Activated naive CD8-positive, alpha-beta T cell treated with anti-CD3 and anti-CD28 coated beads, Interleukin-2, amount 50 U/mL, for 24 hours (primary cell): ENCODE results near the gene CABP4.
A peak's percentile ranks its signal among the peaks of the same experiment; 100 is the strongest.

Source experiments
- ATAC-seq: fragments of 150-1000 bp; cut with Tn5 transposase; one replicate; pipeline ENCODE4 v1.10.0; 2021
- DNase-seq: peaks from one replicate; pipeline ENCODE4 v3.0.0; 2021
- H3K27ac Mint-ChIP-seq: one replicate; pipeline ENCODE4 v1.8.0; 2021; ENCODE audit warnings: mild to moderate bottlenecking, mixed read lengths
- H3K27me3 Mint-ChIP-seq: one replicate; pipeline ENCODE4 v1.8.0; 2021; ENCODE audit warnings: mixed read lengths
- H3K36me3 Mint-ChIP-seq: one replicate; pipeline ENCODE4 v1.8.0; 2021; ENCODE audit warnings: low read depth, mixed read lengths
- H3K4me1 Mint-ChIP-seq: one replicate; pipeline ENCODE4 v1.8.0; 2021; ENCODE audit warnings: mixed read lengths
- H3K4me3 Mint-ChIP-seq: one replicate; pipeline ENCODE4 v1.8.0; 2021; ENCODE audit warnings: mild to moderate bottlenecking, moderate library complexity, mixed read lengths
- H3K9me3 Mint-ChIP-seq: one replicate; pipeline ENCODE4 v1.8.0; 2021; ENCODE audit warnings: mixed read lengths

CABP4 gene

GRCh38 chr11:67437809-67438157 lies 17.4 kb upstream of the CABP4 start:
- peaks cover 27% of the 10 kb centered on the region for H3K36me3 Mint-ChIP-seq
- no peak for DNase-seq
- H3K4me1 Mint-ChIP-seq, result peaks cover 66% of the 10 kb centered on the region
- ATAC-seq, result no peak
- H3K4me3 Mint-ChIP-seq, result peak overlapping the region; percentile 94
- H3K27me3 Mint-ChIP-seq, result no peaks in the 10 kb centered on the region
- peak overlapping the region; percentile 89 for H3K27ac Mint-ChIP-seq
- H3K9me3 Mint-ChIP-seq, result no peaks in the 10 kb centered on the region

GRCh38 chr11:67438158-67438902 lies 16.8 kb upstream of the CABP4 start:
- peaks cover 63% of the 10 kb centered on the region for H3K4me1 Mint-ChIP-seq
- peak; percentile 48 for ATAC-seq

GRCh38 chr11:67439321-67440228 lies 15.6 kb upstream of the CABP4 start:
- no peak for DNase-seq
- ATAC-seq, result no peak
- H3K4me1 Mint-ChIP-seq, result peaks cover 62% of the 10 kb centered on the region
- peaks cover 25% of the 10 kb centered on the region for H3K36me3 Mint-ChIP-seq
- H3K27ac Mint-ChIP-seq, result peak overlapping the region; percentile 85
- H3K27me3 Mint-ChIP-seq, result no peaks in the 10 kb centered on the region
- peak overlapping the region; percentile 94 for H3K4me3 Mint-ChIP-seq
- no peaks in the 10 kb centered on the region for H3K9me3 Mint-ChIP-seq

More at GRCh38 chr11:67438158-67438902, 16.8 kb upstream of the CABP4 start:
- Mint-ChIP-seq H3K27me3 (no peaks in the 10 kb centered on the region), H3K36me3 (peaks cover 27% of the 10 kb centered on the region), H3K27ac (peak overlapping the region; percentile 89), H3K4me3 (peak overlapping the region; percentile 94), H3K9me3 (no peaks in the 10 kb centered on the region)
- peak; percentile 85 for DNase-seq

- DNase-seq (no peak), ATAC-seq (no peak)
- peak overlapping the region; percentile 83 for H3K27ac Mint-ChIP-seq
- no peaks in the 10 kb centered on the region for H3K9me3 Mint-ChIP-seq
- peaks cover 65% of the 10 kb centered on the region for H3K4me1 Mint-ChIP-seq
- H3K27me3 Mint-ChIP-seq, result no peaks in the 10 kb centered on the region
- H3K36me3 Mint-ChIP-seq, result peaks cover 21% of the 10 kb centered on the region
- peak overlapping the region; percentile 94 for H3K4me3 Mint-ChIP-seq
Measured at GRCh38 chr11:67440229-67441097, 14.7 kb upstream of the CABP4 start.

- Mint-ChIP-seq H3K36me3 (peaks cover 18% of the 10 kb centered on the region), H3K9me3 (no peaks in the 10 kb centered on the region), H3K4me1 (peaks cover 67% of the 10 kb centered on the region), H3K27ac (peak overlapping the region; percentile 56), H3K27me3 (no peaks in the 10 kb centered on the region), H3K4me3 (no peak overlapping the region)
- DNase-seq, result no peak
- ATAC-seq, result no peak
Measured at GRCh38 chr11:67441098-67441563, 14.0 kb upstream of the CABP4 start.

GRCh38 chr11:67441731-67442351 lies 13.3 kb upstream of the CABP4 start:
- H3K4me1 Mint-ChIP-seq, result peaks cover 65% of the 10 kb centered on the region
- no peaks in the 10 kb centered on the region for H3K9me3 Mint-ChIP-seq
- DNase-seq, result no peak
- ATAC-seq, result no peak
- peaks cover 12% of the 10 kb centered on the region for H3K36me3 Mint-ChIP-seq
- no peak overlapping the region for H3K27ac Mint-ChIP-seq
- H3K4me3 Mint-ChIP-seq, result peak overlapping the region; percentile 36
- H3K27me3 Mint-ChIP-seq, result no peaks in the 10 kb centered on the region

GRCh38 chr11:67442504-67443404 lies 12.4 kb upstream of the CABP4 start:
- DNase-seq, result no peak
- Mint-ChIP-seq H3K27ac (peak overlapping the region; percentile 60), H3K4me3 (peak overlapping the region; percentile 36), H3K9me3 (no peaks in the 10 kb centered on the region), H3K4me1 (peaks cover 69% of the 10 kb centered on the region), H3K27me3 (no peaks in the 10 kb centered on the region), H3K36me3 (peaks cover 10% of the 10 kb centered on the region)
- ATAC-seq, result no peak

GRCh38 chr11:67445515-67445914 lies 9.6 kb upstream of the CABP4 start:
- peak overlapping the region; percentile 47 for H3K27ac Mint-ChIP-seq
- H3K36me3 Mint-ChIP-seq, result no peaks in the 10 kb centered on the region
- H3K4me1 Mint-ChIP-seq, result peaks cover 65% of the 10 kb centered on the region
- no peaks in the 10 kb centered on the region for H3K9me3 Mint-ChIP-seq
- no peak for ATAC-seq
- DNase-seq, result no peak
- H3K27me3 Mint-ChIP-seq, result no peaks in the 10 kb centered on the region
- H3K4me3 Mint-ChIP-seq, result peak overlapping the region; percentile 73

- Mint-ChIP-seq H3K4me1 (peaks cover 50% of the 10 kb centered on the region), H3K36me3 (no peaks in the 10 kb centered on the region), H3K4me3 (no peak overlapping the region), H3K9me3 (no peaks in the 10 kb centered on the region), H3K27me3 (no peaks in the 10 kb centered on the region), H3K27ac (no peak overlapping the region)
- DNase-seq (no peak), ATAC-seq (no peak)
Measured at GRCh38 chr11:67448220-67448609, 6.9 kb upstream of the CABP4 start.

- ATAC-seq (no peak), DNase-seq (no peak)
- Mint-ChIP-seq H3K9me3 (no peaks in the 10 kb centered on the region), H3K36me3 (no peaks in the 10 kb centered on the region), H3K4me1 (peaks cover 43% of the 10 kb centered on the region), H3K4me3 (no peak overlapping the region), H3K27me3 (no peaks in the 10 kb centered on the region), H3K27ac (no peak overlapping the region)
Measured at GRCh38 chr11:67449116-67449844, 5.9 kb upstream of the CABP4 start.

GRCh38 chr11:67450796-67451657 lies 4.1 kb upstream of the CABP4 start:
- ATAC-seq, result no peak
- DNase-seq, result no peak
- peaks cover 26% of the 10 kb centered on the region for H3K4me1 Mint-ChIP-seq
- no peak overlapping the region for H3K27ac Mint-ChIP-seq
- H3K4me3 Mint-ChIP-seq, result no peak overlapping the region
- H3K9me3 Mint-ChIP-seq, result no peaks in the 10 kb centered on the region
- H3K27me3 Mint-ChIP-seq, result no peaks in the 10 kb centered on the region
- H3K36me3 Mint-ChIP-seq, result no peaks in the 10 kb centered on the region

- Mint-ChIP-seq H3K27me3 (no peaks in the 10 kb centered on the region), H3K9me3 (no peaks in the 10 kb centered on the region), H3K4me3 (no peak overlapping the region), H3K27ac (no peak overlapping the region), H3K4me1 (peaks cover 22% of the 10 kb centered on the region), H3K36me3 (no peaks in the 10 kb centered on the region)
- ATAC-seq (no peak), DNase-seq (no peak)
Measured at GRCh38 chr11:67451658-67451976, 3.5 kb upstream of the CABP4 start.
